Inflammatory macrophage treated with lipopolysaccharide for 4 hours (primary cell): ENCODE data around the gene GLRX5.

ENCODE experiments used
- DNase-seq: peaks from one replicate; pipeline ENCODE4 v3.0.0-alpha.2; 2020

GLRX5 gene

GRCh38 chr14:95536036-95536593, 1.3 kb downstream of the GLRX5 start:
- no peak for DNase-seq

GRCh38 chr14:95536671-95537070, 1.8 kb downstream of the GLRX5 start:
- no peak for DNase-seq

- DNase-seq: no peak
Measured at GRCh38 chr14:95537298-95538089, 2.6 kb downstream of the GLRX5 start.

GRCh38 chr14:95538801-95539509, 4.1 kb downstream of the GLRX5 start:
- no peak for DNase-seq

GRCh38 chr14:95540236-95540855, 5.5 kb downstream of the GLRX5 start:
- no peak for DNase-seq

- no peak for DNase-seq
Measured at GRCh38 chr14:95541346-95541745, 6.5 kb downstream of the GLRX5 start.

- DNase-seq: no peak
Measured at GRCh38 chr14:95541932-95542930, 7.4 kb downstream of the GLRX5 start.

- no peak for DNase-seq
Measured at GRCh38 chr14:95543021-95543420, 8.2 kb downstream of the GLRX5 start.

GRCh38 chr14:95544588-95544987, 9.7 kb downstream of the GLRX5 start:
- no peak for DNase-seq

GRCh38 chr14:95545515-95546168, 10.8 kb downstream of the GLRX5 start:
- peak; percentile 62 for DNase-seq

- DNase-seq: no peak
Measured at GRCh38 chr14:95547272-95547625, 12.4 kb downstream of the GLRX5 start.

GRCh38 chr14:95547626-95548327, 12.9 kb downstream of the GLRX5 start:
- DNase-seq: no peak

GRCh38 chr14:95548328-95548929, 13.6 kb downstream of the GLRX5 start:
- no peak for DNase-seq

- DNase-seq: no peak
Measured at GRCh38 chr14:95549656-95550585, 15.1 kb downstream of the GLRX5 start.

GRCh38 chr14:95551435-95551834, 16.6 kb downstream of the GLRX5 start:
- DNase-seq: no peak

- DNase-seq: no peak
Measured at GRCh38 chr14:95553141-95553540, 18.3 kb downstream of the GLRX5 start.

- no peak for DNase-seq
Measured at GRCh38 chr14:95555053-95555452, 20.2 kb downstream of the GLRX5 start.

- DNase-seq: no peak
Measured at GRCh38 chr14:95557291-95557690, 22.4 kb downstream of the GLRX5 start.

- DNase-seq: no peak
Measured at GRCh38 chr14:95557832-95558231, 23.0 kb downstream of the GLRX5 start.

- no peak for DNase-seq
Measured at GRCh38 chr14:95559203-95559602, 24.4 kb downstream of the GLRX5 start.
